Muscle layer of duodenum (tissue), 2 donors: Measurements from ENCODE around the gene CHD9.
"Not testable (repeated sequence)": the region's sequence is repeated elsewhere in the genome, so short reads cannot be mapped to it uniquely, and the experiment has no call there.

Experiments used
- H3K27ac ChIP-seq: one replicate; pipeline ENCODE4 v1.7.0; 2013; ENCODE audit warnings: mild to moderate bottlenecking, low read length
- H3K27me3 ChIP-seq: one replicate; pipeline ENCODE4 v1.7.0; 2013; ENCODE audit warnings: low read depth, mild to moderate bottlenecking, control low read depth, low read length
- H3K36me3 ChIP-seq, 2 donors: one replicate each; pipeline ENCODE4 v1.7.0; 2013; ENCODE audit warnings: low read length in 2 of 2, control low read depth in 1 of 2, mild to moderate bottlenecking in 1 of 2; ENCODE audit not compliant: insufficient read depth in 2 of 2, control insufficient read depth in 1 of 2
- H3K4me1 ChIP-seq, 2 donors: one replicate each; pipeline ENCODE4 v1.7.0; 2013; ENCODE audit warnings: low read length in 2 of 2, mild to moderate bottlenecking in 2 of 2, control low read depth in 1 of 2, moderate library complexity in 1 of 2; ENCODE audit not compliant: insufficient read depth in 2 of 2, control insufficient read depth in 1 of 2
- H3K4me3 ChIP-seq, 2 donors: one replicate each; pipeline ENCODE4 v1.7.0; 2013; ENCODE audit warnings: low read length in 2 of 2, low read depth in 1 of 2, mild to moderate bottlenecking in 1 of 2
- H3K9me3 ChIP-seq, 2 donors: one replicate each; pipeline ENCODE4 v1.7.0; 2013; ENCODE audit warnings: low read length in 2 of 2, control low read depth in 1 of 2, mild to moderate bottlenecking in 1 of 2; ENCODE audit not compliant: control insufficient read depth in 1 of 2
- donor health status: healthy.

CHD9 gene

GRCh38 chr16:53261276-53261675, 206.5 kb downstream of the CHD9 start:
- Histone ChIP-seq H3K4me1 (no peaks in the 10 kb centered on the region), H3K36me3 (peaks cover 49 to 56% of the 10 kb centered on the region in 2 donors), H3K27me3 (no peaks in the 10 kb centered on the region), H3K4me3 (no peak overlapping the region), H3K27ac (no peak overlapping the region), H3K9me3 (peaks cover 0 to 4% of the 10 kb centered on the region in 2 donors)

GRCh38 chr16:53262645-53263044, 207.9 kb downstream of the CHD9 start:
- Histone ChIP-seq H3K27ac (no peak overlapping the region), H3K4me3 (no peak overlapping the region), H3K4me1 (no peaks in the 10 kb centered on the region), H3K36me3 (peaks cover 46 to 47% of the 10 kb centered on the region in 2 donors), H3K27me3 (no peaks in the 10 kb centered on the region), H3K9me3 (peaks cover 0 to 4% of the 10 kb centered on the region in 2 donors)

- Histone ChIP-seq H3K27ac (no peak overlapping the region), H3K4me3 (no peak overlapping the region), H3K9me3 (no peaks in the 10 kb centered on the region), H3K27me3 (no peaks in the 10 kb centered on the region), H3K36me3 (peaks cover 39 to 46% of the 10 kb centered on the region in 2 donors), H3K4me1 (no peaks in the 10 kb centered on the region)
Measured at GRCh38 chr16:53266156-53266555, 211.4 kb downstream of the CHD9 start.

GRCh38 chr16:53278498-53278897, 223.7 kb downstream of the CHD9 start:
- H3K4me1 ChIP-seq, H3K9me3 ChIP-seq, H3K27me3 ChIP-seq, H3K27ac ChIP-seq, H3K4me3 ChIP-seq: not testable (repeated sequence)
- peaks cover 43 to 53% of the 10 kb centered on the region in 2 donors for H3K36me3 ChIP-seq

- Histone ChIP-seq H3K4me3 (no peak overlapping the region), H3K4me1 (no peaks in the 10 kb centered on the region), H3K9me3 (no peaks in the 10 kb centered on the region), H3K27ac (no peak overlapping the region), H3K27me3 (no peaks in the 10 kb centered on the region), H3K36me3 (peaks cover 21 to 41% of the 10 kb centered on the region in 2 donors)
Measured at GRCh38 chr16:53281280-53281679, 226.5 kb downstream of the CHD9 start.

- peak overlapping the region; percentile 1 for H3K27ac ChIP-seq
- H3K4me1 ChIP-seq, result no peaks in the 10 kb centered on the region
- H3K9me3 ChIP-seq, result no peaks in the 10 kb centered on the region
- H3K4me3 ChIP-seq, result no peak overlapping the region
- peaks cover 21 to 41% of the 10 kb centered on the region in 2 donors for H3K36me3 ChIP-seq
- H3K27me3 ChIP-seq, result no peaks in the 10 kb centered on the region
Measured at GRCh38 chr16:53281859-53282258, 227.1 kb downstream of the CHD9 start.

GRCh38 chr16:53282328-53282727, 227.5 kb downstream of the CHD9 start:
- no peaks in the 10 kb centered on the region for H3K9me3 ChIP-seq
- H3K4me1 ChIP-seq, result no peaks in the 10 kb centered on the region
- no peaks in the 10 kb centered on the region for H3K27me3 ChIP-seq
- no peak overlapping the region for H3K4me3 ChIP-seq
- H3K27ac ChIP-seq, result no peak overlapping the region
- H3K36me3 ChIP-seq, result peaks cover 25 to 41% of the 10 kb centered on the region in 2 donors

GRCh38 chr16:53282975-53283946, 228.5 kb downstream of the CHD9 start:
- no peak overlapping the region for H3K4me3 ChIP-seq
- H3K36me3 ChIP-seq, result peaks cover 32 to 47% of the 10 kb centered on the region in 2 donors
- no peaks in the 10 kb centered on the region for H3K27me3 ChIP-seq
- H3K4me1 ChIP-seq, result no peaks in the 10 kb centered on the region
- no peak overlapping the region for H3K27ac ChIP-seq
- H3K9me3 ChIP-seq, result no peaks in the 10 kb centered on the region

GRCh38 chr16:53285236-53285635, 230.4 kb downstream of the CHD9 start:
- Histone ChIP-seq H3K27ac (no peak overlapping the region), H3K27me3 (no peaks in the 10 kb centered on the region), H3K36me3 (peaks cover 44 to 64% of the 10 kb centered on the region in 2 donors), H3K9me3 (no peaks in the 10 kb centered on the region), H3K4me3 (no peak overlapping the region), H3K4me1 (no peaks in the 10 kb centered on the region)

GRCh38 chr16:53290520-53290919, 235.7 kb downstream of the CHD9 start:
- Histone ChIP-seq H3K9me3 (no peaks in the 10 kb centered on the region), H3K4me3 (no peak overlapping the region), H3K27me3 (no peaks in the 10 kb centered on the region), H3K4me1 (no peaks in the 10 kb centered on the region), H3K27ac (no peak overlapping the region), H3K36me3 (peaks cover 75 to 80% of the 10 kb centered on the region in 2 donors)

- H3K27ac ChIP-seq, result no peak overlapping the region
- H3K4me1 ChIP-seq, result no peaks in the 10 kb centered on the region
- H3K4me3 ChIP-seq, result no peak overlapping the region
- no peaks in the 10 kb centered on the region for H3K27me3 ChIP-seq
- H3K9me3 ChIP-seq, result no peaks in the 10 kb centered on the region
- H3K36me3 ChIP-seq, result peaks cover 74% of the 10 kb centered on the region in 2 donors
Measured at GRCh38 chr16:53291757-53292392, 237.1 kb downstream of the CHD9 start.
